PC-3 (cell line): ENCODE measurements around the gene UPK3A. TPM values are rescaled to one million over a fixed set of nuclear protein-coding genes. Genes with fewer than 3 reads are reported as not detected.
"Not testable (repeated sequence)": the region's sequence is repeated elsewhere in the genome, so short reads cannot be mapped to it uniquely, and the experiment has no call there.

ENCODE experiments used
- ATAC-seq: fragments of 200-7000 bp; cut with Tn5 transposase; 2 replicates; pipeline ENCODE4 v1.9.1; 2020; ENCODE audit warnings: mild to moderate bottlenecking, moderate library complexity
- BruUV-seq: library from RNA; stranded (reverse); fragments of 400-500 nt; replicated peaks from 2 replicates; lab custom pipeline; 2021; lab: Mats Ljungman, UMichigan
- CTCF ChIA-PET: fragments of 300-600 bp; sonication (Branson Sonifier 250); formaldehyde crosslinking; loops from one replicate; lab custom pipeline; 2022; ENCODE audit warnings: antibody characterized with exemption; lab: Charles Lee
- POLR2A ChIA-PET: fragments of 300-600 bp; sonication (Branson Sonifier 250); formaldehyde crosslinking; loops from one replicate; lab custom pipeline; 2022; ENCODE audit warnings: antibody characterized with exemption; ENCODE audit not compliant: unreplicated experiment; lab: Charles Lee
- DNase-seq: peaks from one replicate; pipeline ENCODE4 v3.0.0-alpha.2; 2015
- H2AFZ ChIP-seq: fragments of 300-600 bp; sonication (generic); 2 replicates; pipeline ENCODE4 v1.6.0; 2016; ENCODE audit warnings: antibody characterized with exemption, low read length
- H3F3A ChIP-seq: fragments of 300-600 bp; sonication (generic); one replicate; pipeline ENCODE4 v1.6.0; 2017; ENCODE audit warnings: antibody characterized with exemption, low read length, control low read depth, mild to moderate bottlenecking; ENCODE audit not compliant: unreplicated experiment
- H3K27ac ChIP-seq: fragments of 300-600 bp; sonication (generic); 2 replicates; pipeline ENCODE4 v1.5.1; 2016; ENCODE audit warnings: mild to moderate bottlenecking, low read length
- H3K27me3 ChIP-seq: fragments of 300-600 bp; sonication (generic); 2 replicates; pipeline ENCODE4 v1.6.1; 2016; ENCODE audit warnings: low read length, mixed read lengths
- H3K36me3 ChIP-seq: fragments of 300-600 bp; sonication (generic); 2 replicates; pipeline ENCODE4 v1.6.1; 2016; ENCODE audit warnings: low read depth, mixed run types, low read length, mixed read lengths
- H3K4me1 ChIP-seq: fragments of 300-600 bp; sonication (generic); 2 replicates; pipeline ENCODE4 v1.5.1; 2016; ENCODE audit warnings: low read length; ENCODE audit not compliant: insufficient read depth
- H3K4me2 ChIP-seq: fragments of 300-600 bp; sonication (generic); 2 replicates; pipeline ENCODE4 v1.6.0; 2016; ENCODE audit warnings: low read length
- H3K4me3 ChIP-seq: fragments of 300-600 bp; sonication (generic); 2 replicates; pipeline ENCODE4 v1.5.1; 2016; ENCODE audit warnings: mild to moderate bottlenecking, low read length, mixed read lengths
- H3K79me2 ChIP-seq: fragments of 300-600 bp; sonication (generic); 2 replicates; pipeline ENCODE4 v1.6.1; 2017; ENCODE audit warnings: low read length, mixed read lengths
- H3K9ac ChIP-seq: fragments of 300-600 bp; sonication (generic); 2 replicates; pipeline ENCODE4 v1.6.0; 2016; ENCODE audit warnings: mild to moderate bottlenecking, low read length
- H3K9me2 ChIP-seq: fragments of 300-600 bp; sonication (generic); replicated peaks from 2 replicates; pipeline ENCODE4 v1.6.1; 2016; ENCODE audit warnings: mixed run types, low read length, mixed read lengths
- H3K9me3 ChIP-seq: fragments of 300-600 bp; sonication (generic); 2 replicates; pipeline ENCODE4 v1.6.1; 2016; ENCODE audit warnings: low read length, mixed read lengths
- H4K20me1 ChIP-seq: fragments of 300-600 bp; sonication (generic); 2 replicates; pipeline ENCODE4 v1.6.1; 2016; ENCODE audit warnings: low read length, mixed read lengths
- CTCF ChIP-seq: fragments of 300-600 bp; sonication (generic); conservative IDR thresholded peaks from 2 replicates; pipeline ENCODE4 v1.5.1; 2017; ENCODE audit warnings: antibody characterized with exemption, low read depth, mild to moderate bottlenecking, low read length
- EZH2 ChIP-seq: fragments of 300-600 bp; sonication (generic); IDR thresholded peaks from one replicate; pipeline ENCODE4 v1.6.1; 2017; ENCODE audit warnings: antibody characterized with exemption, mild to moderate bottlenecking, low read length; ENCODE audit not compliant: unreplicated experiment
- EZH2phosphoT487 ChIP-seq: fragments of 300-600 bp; sonication (generic); IDR thresholded peaks from 2 replicates; pipeline ENCODE4 v1.6.1; 2018; ENCODE audit warnings: mild to moderate bottlenecking, antibody characterized with exemption, low read length, borderline replicate concordance
- intact Hi-C: fragments of 100-400 bp; cut with micrococcal nuclease; formaldehyde crosslinking; loops from 2 replicates; pipeline ENCODE4 v1.9.0; 2023
- total RNA-seq: library from RNA; depleted of rRNA; stranded (reverse); fragments of >200 nt; gene quantifications from 2 replicates; pipeline ENCODE4 v1.2.3, GENCODE V29; 2014

The UPK3A gene
- total RNA-seq, 1 experiment from 2014 or later = 1.1 TPM

- TF ChIP-seq EZH2phosphoT487 = no peak
- TF ChIP-seq CTCF = no peak
- no peak for TF ChIP-seq EZH2
- H3K27me3 ChIP-seq = no peaks in the 10 kb centered on the region
- no peaks in the 10 kb centered on the region for H3K79me2 ChIP-seq
- no peaks in the 10 kb centered on the region for H4K20me1 ChIP-seq
- 0 out of 2 replicates have a peak, but pooled peaks cover 6% of the 10 kb centered on the region for H3K4me1 ChIP-seq
- no peaks in the 10 kb centered on the region for H3K9me2 ChIP-seq
- no peaks in the 10 kb centered on the region for H3K9me3 ChIP-seq
- H3K4me2 ChIP-seq = no peak overlapping the region
- no peak overlapping the region for H2AFZ ChIP-seq
- no TSS peak for BruUV-seq
- ChIA-PET CTCF (interaction anchor here (0.5 kb wide), 1 partner anchor 162 kb away, joined by 10 read pairs; no protein-coding TSS in a partner anchor), POLR2A (no interaction called here)
- no peaks in the 10 kb centered on the region for H3F3A ChIP-seq
- H3K36me3 ChIP-seq = no peaks in the 10 kb centered on the region
- peak; percentile 72 for ATAC-seq
- H3K9ac ChIP-seq = no peak overlapping the region
- DNase-seq = peak; percentile 40
- H3K27ac ChIP-seq = no peak overlapping the region
- intact Hi-C loops = no loop called here
- H3K4me3 ChIP-seq = no peak overlapping the region
Measured at GRCh38 chr22:45254789-45255278, 29.9 kb upstream of the UPK3A start.

- CTCF ChIA-PET, H3K4me2 ChIP-seq, H3K9me3 ChIP-seq, H4K20me1 ChIP-seq, ATAC-seq, H3K27me3 ChIP-seq, H3F3A ChIP-seq, H3K4me3 ChIP-seq, H3K27ac ChIP-seq, H2AFZ ChIP-seq, H3K79me2 ChIP-seq, POLR2A ChIA-PET, H3K4me1 ChIP-seq, BruUV-seq, DNase-seq, H3K9ac ChIP-seq, intact Hi-C loops, H3K9me2 ChIP-seq, H3K36me3 ChIP-seq: not testable (repeated sequence)
Measured at GRCh38 chr22:45257941-45258340, 26.8 kb upstream of the UPK3A start.

- TF ChIP-seq CTCF (no peak), EZH2 (no peak), EZH2phosphoT487 (no peak)
- H3K27me3 ChIP-seq = no peaks in the 10 kb centered on the region
- POLR2A ChIA-PET = no interaction called here
- no peaks in the 10 kb centered on the region for H3K79me2 ChIP-seq
- intact Hi-C loops = no loop called here
- no peak overlapping the region for H3K27ac ChIP-seq
- H3F3A ChIP-seq = no peaks in the 10 kb centered on the region
- no peaks in the 10 kb centered on the region for H3K36me3 ChIP-seq
- H3K9me2 ChIP-seq = no peaks in the 10 kb centered on the region
- no peak overlapping the region for H2AFZ ChIP-seq
- H3K9me3 ChIP-seq = no peaks in the 10 kb centered on the region
- BruUV-seq = no TSS peak
- no peak for ATAC-seq
- CTCF ChIA-PET = no interaction called here
- no peak overlapping the region for H3K4me2 ChIP-seq
- H3K9ac ChIP-seq = no peak overlapping the region
- no peak for DNase-seq
- H3K4me3 ChIP-seq = no peak overlapping the region
- H3K4me1 ChIP-seq = 0 out of 2 replicates have a peak, but pooled peaks cover 4% of the 10 kb centered on the region
- no peaks in the 10 kb centered on the region for H4K20me1 ChIP-seq
Measured at GRCh38 chr22:45259754-45260394, 24.9 kb upstream of the UPK3A start.

- H3K4me2 ChIP-seq, POLR2A ChIA-PET, H3K36me3 ChIP-seq, H3K27ac ChIP-seq, H2AFZ ChIP-seq, H3K4me3 ChIP-seq, H4K20me1 ChIP-seq, H3K4me1 ChIP-seq, H3K27me3 ChIP-seq, CTCF ChIA-PET, BruUV-seq, H3K9me3 ChIP-seq, ATAC-seq, H3K79me2 ChIP-seq, H3K9me2 ChIP-seq, DNase-seq, H3K9ac ChIP-seq, intact Hi-C loops, H3F3A ChIP-seq: not testable (repeated sequence)
Measured at GRCh38 chr22:45260395-45260759, 24.4 kb upstream of the UPK3A start.
